Measurements from ENCODE around the gene CCER1. TPM values are rescaled to one million over a fixed set of nuclear protein-coding genes. Genes with fewer than 3 reads are reported as not detected.

Gene CCER1
- total RNA-seq, 1 donor from 2014 or later = not detected

GRCh38 chr12:90920222-90920621 lies 34.8 kb downstream of the CCER1 start:
- DNase-seq (ENCODE audit: low read depth, low spot score) = no peak

- DNase-seq (ENCODE audit: low read depth, low spot score) = no peak
Measured at GRCh38 chr12:90917431-90917830, 37.5 kb downstream of the CCER1 start.

- no peak for DNase-seq (ENCODE audit: low read depth, low spot score)
Measured at GRCh38 chr12:90916516-90916915, 38.5 kb downstream of the CCER1 start.

- DNase-seq (ENCODE audit: low read depth, low spot score) = no peak
Measured at GRCh38 chr12:90915353-90915752, 39.6 kb downstream of the CCER1 start.

- no peak for DNase-seq (ENCODE audit: low read depth, low spot score)
Measured at GRCh38 chr12:90910958-90911357, 44.0 kb downstream of the CCER1 start.

- no peak for DNase-seq (ENCODE audit: low read depth, low spot score)
Measured at GRCh38 chr12:90909069-90909770, 45.8 kb downstream of the CCER1 start.

GRCh38 chr12:90908465-90908864 lies 46.5 kb downstream of the CCER1 start:
- DNase-seq (ENCODE audit: low read depth, low spot score) = no peak

- no peak for DNase-seq (ENCODE audit: low read depth, low spot score)
Measured at GRCh38 chr12:90905691-90906370, 49.1 kb downstream of the CCER1 start.

GRCh38 chr12:90902596-90902995 lies 52.4 kb downstream of the CCER1 start:
- DNase-seq (ENCODE audit: low read depth, low spot score) = no peak

Other genes starting within 250 kb of the CCER1 start
- gene EPYC, start 49.8 kb upstream of the CCER1 start, total RNA-seq = not detected in 2 replicates
- gene KERA, start 102.8 kb upstream of the CCER1 start, total RNA-seq = not detected in 2 replicates
- 0.07 and 0.46 TPM in 2 replicates for gene LUM, start 156.3 kb upstream of the CCER1 start, total RNA-seq
- 1.4 TPM in 1 of 2 replicates, not detected in the other for gene DCN, start 227.6 kb upstream of the CCER1 start, total RNA-seq

All from pulmonary artery endothelial cell (primary cell).